Fibroblast of mammary gland (primary cell): Measurements from ENCODE around the gene PCNT.

Experiments used
- DNase-seq: peaks from one replicate; pipeline ENCODE4 v3.0.0-alpha.2; 2010; ENCODE audit warnings: low read depth
- H3K4me3 ChIP-seq: 2 replicates; pipeline ENCODE4 v1.5.1; 2011; ENCODE audit warnings: low read depth, mild to moderate bottlenecking, low read length, moderate library complexity; ENCODE audit not compliant: control insufficient read depth
- CTCF ChIP-seq: conservative IDR thresholded peaks from 2 replicates; pipeline ENCODE4 v1.5.1; 2011; ENCODE audit warnings: low read depth, low read length, inconsistent platforms; ENCODE audit not compliant: control insufficient read depth, insufficient read depth

Gene PCNT

GRCh38 chr21:46356494-46357334 lies 32.8 kb downstream of the PCNT start:
- DNase-seq, result no peak
- no peak for TF ChIP-seq CTCF
- no peak overlapping the region for H3K4me3 ChIP-seq

- no peak overlapping the region for H3K4me3 ChIP-seq
- DNase-seq, result no peak
- no peak for TF ChIP-seq CTCF
Measured at GRCh38 chr21:46357335-46357604, 33.3 kb downstream of the PCNT start.

GRCh38 chr21:46357684-46358425 lies 33.9 kb downstream of the PCNT start:
- no peak for DNase-seq
- no peak overlapping the region for H3K4me3 ChIP-seq
- no peak for TF ChIP-seq CTCF

- DNase-seq, result no peak
- H3K4me3 ChIP-seq, result no peak overlapping the region
- TF ChIP-seq CTCF, result no peak
Measured at GRCh38 chr21:46361176-46361575, 37.2 kb downstream of the PCNT start.

- no peak overlapping the region for H3K4me3 ChIP-seq
- no peak for DNase-seq
- no peak for TF ChIP-seq CTCF
Measured at GRCh38 chr21:46361935-46362334, 38.0 kb downstream of the PCNT start.

- no peak for DNase-seq
Measured at GRCh38 chr21:46362946-46363345, 39.0 kb downstream of the PCNT start.

More at GRCh38 chr21:46362946-46363345, 39.0 kb downstream of the PCNT start:
- H3K4me3 ChIP-seq, result no peak overlapping the region
- no peak for TF ChIP-seq CTCF
